ENCODE measurements around the gene COCH.

- TF ChIP-seq, protein P1, sequence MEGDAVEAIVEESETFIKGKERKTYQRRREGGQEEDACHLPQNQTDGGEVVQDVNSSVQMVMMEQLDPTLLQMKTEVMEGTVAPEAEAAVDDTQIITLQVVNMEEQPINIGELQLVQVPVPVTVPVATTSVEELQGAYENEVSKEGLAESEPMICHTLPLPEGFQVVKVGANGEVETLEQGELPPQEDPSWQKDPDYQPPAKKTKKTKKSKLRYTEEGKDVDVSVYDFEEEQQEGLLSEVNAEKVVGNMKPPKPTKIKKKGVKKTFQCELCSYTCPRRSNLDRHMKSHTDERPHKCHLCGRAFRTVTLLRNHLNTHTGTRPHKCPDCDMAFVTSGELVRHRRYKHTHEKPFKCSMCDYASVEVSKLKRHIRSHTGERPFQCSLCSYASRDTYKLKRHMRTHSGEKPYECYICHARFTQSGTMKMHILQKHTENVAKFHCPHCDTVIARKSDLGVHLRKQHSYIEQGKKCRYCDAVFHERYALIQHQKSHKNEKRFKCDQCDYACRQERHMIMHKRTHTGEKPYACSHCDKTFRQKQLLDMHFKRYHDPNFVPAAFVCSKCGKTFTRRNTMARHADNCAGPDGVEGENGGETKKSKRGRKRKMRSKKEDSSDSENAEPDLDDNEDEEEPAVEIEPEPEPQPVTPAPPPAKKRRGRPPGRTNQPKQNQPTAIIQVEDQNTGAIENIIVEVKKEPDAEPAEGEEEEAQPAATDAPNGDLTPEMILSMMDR (IDR thresholded peaks at IDR 0.05): no peak
- no peak for TF ChIP-seq POLR2A (IDR thresholded peaks at IDR 0.05)
These were observed 40.5 kb downstream of the COCH start for GRCh38 chr14:30914812-30915211.

Data from lower leg skin (tissue), 3 donors.